SK-N-SH treated with all-trans-retinoic acid at 6 μM for 48 hours (cell line): ENCODE measurements around the gene BSN.

ENCODE experiments used
- BACH2 ChIP-seq: fragments of 250-450 bp; sonication (Bioruptor Pico); IDR thresholded peaks from 2 replicates; pipeline ENCODE4 v1.9.0; 2021; ENCODE audit warnings: mild to moderate bottlenecking, borderline replicate concordance
- GLIS3 ChIP-seq: fragments of 250-450 bp; sonication (Bioruptor Pico); IDR thresholded peaks from 2 replicates; pipeline ENCODE4 v1.5.0; 2020; ENCODE audit warnings: mild to moderate bottlenecking, moderate library complexity
- ISL1 ChIP-seq: fragments of 250-450 bp; sonication (Bioruptor Pico); IDR thresholded peaks from 2 replicates; pipeline ENCODE4 v2.1.2; 2022; ENCODE audit warnings: mild to moderate bottlenecking, moderate library complexity
- OSR1 ChIP-seq: fragments of 250-450 bp; sonication (Bioruptor Pico); IDR thresholded peaks from 2 replicates; pipeline ENCODE4 v1.8.0; 2022; ENCODE audit warnings: moderate library complexity, mild to moderate bottlenecking, inconsistent platforms
- RARB ChIP-seq: fragments of 250-450 bp; sonication (Bioruptor Pico); IDR thresholded peaks from 2 replicates; pipeline ENCODE4 v1.8.0; 2021; ENCODE audit warnings: mild to moderate bottlenecking, moderate library complexity
- SNAI2 ChIP-seq: fragments of 250-450 bp; sonication (Bioruptor Pico); IDR thresholded peaks from 2 replicates; pipeline ENCODE4 v1.5.0; 2020; ENCODE audit warnings: mild to moderate bottlenecking, moderate library complexity
- TOX ChIP-seq: fragments of 250-450 bp; sonication (Bioruptor Pico); IDR thresholded peaks from 2 replicates; pipeline ENCODE4 v1.8.0; 2021; ENCODE audit warnings: mild to moderate bottlenecking, moderate library complexity, borderline replicate concordance
- ZFP3 ChIP-seq: fragments of 250-450 bp; sonication (Bioruptor Pico); IDR thresholded peaks from 2 replicates; pipeline ENCODE4 v1.5.0; 2020; ENCODE audit warnings: mild to moderate bottlenecking, moderate library complexity
- ZFP30 ChIP-seq: fragments of 450-650 bp; formaldehyde crosslinking; IDR thresholded peaks from 2 replicates; pipeline ENCODE4 v1.5.0; 2022; ENCODE audit warnings: mild to moderate bottlenecking, moderate library complexity
- ZNF8 ChIP-seq: fragments of 450-650 bp; formaldehyde crosslinking; IDR thresholded peaks from 2 replicates; pipeline ENCODE4 v1.5.0; 2020; ENCODE audit warnings: mild to moderate bottlenecking, moderate library complexity
- TF ChIP-seq, protein P1 (sequence below): fragments of 250-450 bp; sonication (Bioruptor Pico); IDR thresholded peaks from 2 replicates; pipeline ENCODE4 v1.5.0; 2020; ENCODE audit warnings: mild to moderate bottlenecking, moderate library complexity
- TF ChIP-seq, protein P2 (sequence below): fragments of 250-450 bp; sonication (Bioruptor Pico); IDR thresholded peaks from 2 replicates; pipeline ENCODE4 v1.8.0; 2020; ENCODE audit warnings: mild to moderate bottlenecking, moderate library complexity, borderline replicate concordance

DNA sequence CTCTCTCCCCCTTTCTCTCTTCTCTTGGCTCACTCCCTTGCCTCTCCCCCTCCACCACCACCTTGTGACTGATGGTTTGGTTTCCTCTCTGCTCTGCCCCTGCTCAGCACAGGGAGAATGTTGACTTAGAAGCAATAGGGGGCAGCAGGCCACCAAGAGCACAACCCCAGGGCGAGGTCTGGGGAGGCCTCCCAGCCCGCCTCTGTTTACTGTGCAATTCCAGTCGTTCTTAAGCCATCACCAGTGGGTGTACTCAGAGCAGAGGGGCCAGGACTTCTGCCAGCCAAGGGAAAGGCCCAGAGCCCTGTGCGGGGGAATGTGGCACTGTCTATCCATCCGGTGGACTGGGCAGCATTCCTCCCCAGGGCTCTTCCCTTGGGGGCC lies 114.1 kb downstream of the BSN start:
- TF ChIP-seq OSR1 (CRISPR knock-in tag) (no peak), RARB (CRISPR knock-in tag) (no peak), SNAI2 (CRISPR knock-in tag) (no peak), GLIS3 (CRISPR knock-in tag) (no peak), ZFP30 (CRISPR knock-in tag) (no peak), ISL1 (CRISPR knock-in tag) (no peak), ZFP3 (no peak), ZNF8 (CRISPR knock-in tag) (no peak), TOX (CRISPR knock-in tag) (no peak), BACH2 (CRISPR knock-in tag) (no peak)
- TF ChIP-seq, protein P1, sequence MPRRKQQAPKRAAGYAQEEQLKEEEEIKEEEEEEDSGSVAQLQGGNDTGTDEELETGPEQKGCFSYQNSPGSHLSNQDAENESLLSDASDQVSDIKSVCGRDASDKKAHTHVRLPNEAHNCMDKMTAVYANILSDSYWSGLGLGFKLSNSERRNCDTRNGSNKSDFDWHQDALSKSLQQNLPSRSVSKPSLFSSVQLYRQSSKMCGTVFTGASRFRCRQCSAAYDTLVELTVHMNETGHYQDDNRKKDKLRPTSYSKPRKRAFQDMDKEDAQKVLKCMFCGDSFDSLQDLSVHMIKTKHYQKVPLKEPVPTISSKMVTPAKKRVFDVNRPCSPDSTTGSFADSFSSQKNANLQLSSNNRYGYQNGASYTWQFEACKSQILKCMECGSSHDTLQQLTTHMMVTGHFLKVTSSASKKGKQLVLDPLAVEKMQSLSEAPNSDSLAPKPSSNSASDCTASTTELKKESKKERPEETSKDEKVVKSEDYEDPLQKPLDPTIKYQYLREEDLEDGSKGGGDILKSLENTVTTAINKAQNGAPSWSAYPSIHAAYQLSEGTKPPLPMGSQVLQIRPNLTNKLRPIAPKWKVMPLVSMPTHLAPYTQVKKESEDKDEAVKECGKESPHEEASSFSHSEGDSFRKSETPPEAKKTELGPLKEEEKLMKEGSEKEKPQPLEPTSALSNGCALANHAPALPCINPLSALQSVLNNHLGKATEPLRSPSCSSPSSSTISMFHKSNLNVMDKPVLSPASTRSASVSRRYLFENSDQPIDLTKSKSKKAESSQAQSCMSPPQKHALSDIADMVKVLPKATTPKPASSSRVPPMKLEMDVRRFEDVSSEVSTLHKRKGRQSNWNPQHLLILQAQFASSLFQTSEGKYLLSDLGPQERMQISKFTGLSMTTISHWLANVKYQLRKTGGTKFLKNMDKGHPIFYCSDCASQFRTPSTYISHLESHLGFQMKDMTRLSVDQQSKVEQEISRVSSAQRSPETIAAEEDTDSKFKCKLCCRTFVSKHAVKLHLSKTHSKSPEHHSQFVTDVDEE (CRISPR knock-in tag) = no peak
- TF ChIP-seq, protein P2, sequence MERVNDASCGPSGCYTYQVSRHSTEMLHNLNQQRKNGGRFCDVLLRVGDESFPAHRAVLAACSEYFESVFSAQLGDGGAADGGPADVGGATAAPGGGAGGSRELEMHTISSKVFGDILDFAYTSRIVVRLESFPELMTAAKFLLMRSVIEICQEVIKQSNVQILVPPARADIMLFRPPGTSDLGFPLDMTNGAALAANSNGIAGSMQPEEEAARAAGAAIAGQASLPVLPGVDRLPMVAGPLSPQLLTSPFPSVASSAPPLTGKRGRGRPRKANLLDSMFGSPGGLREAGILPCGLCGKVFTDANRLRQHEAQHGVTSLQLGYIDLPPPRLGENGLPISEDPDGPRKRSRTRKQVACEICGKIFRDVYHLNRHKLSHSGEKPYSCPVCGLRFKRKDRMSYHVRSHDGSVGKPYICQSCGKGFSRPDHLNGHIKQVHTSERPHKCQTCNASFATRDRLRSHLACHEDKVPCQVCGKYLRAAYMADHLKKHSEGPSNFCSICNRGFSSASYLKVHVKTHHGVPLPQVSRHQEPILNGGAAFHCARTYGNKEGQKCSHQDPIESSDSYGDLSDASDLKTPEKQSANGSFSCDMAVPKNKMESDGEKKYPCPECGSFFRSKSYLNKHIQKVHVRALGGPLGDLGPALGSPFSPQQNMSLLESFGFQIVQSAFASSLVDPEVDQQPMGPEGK (CRISPR knock-in tag) = no peak
